NOMO-1 treated with DMSO at 0.1 percent for 48 hours (cell line): ENCODE measurements around the gene NOXO1.
"Not testable (repeated sequence)": the region's sequence is repeated elsewhere in the genome, so short reads cannot be mapped to it uniquely, and the experiment has no call there.

Source experiments
- DNase-seq: peaks from one replicate; lab custom pipeline; 2025; ENCODE audit not compliant: unreplicated experiment; lab: John Stamatoyannopoulos, UW

NOXO1 gene

GRCh38 chr16:1942810-1943726, 38.2 kb downstream of the NOXO1 start, which contains the start of gene MSRB1:
Gene MSRB1, minus strand, starts transcription at chr16:1943199. Its CDS starts 43 bp downstream, at chr16:1943156.
- DNase-seq = peak; percentile 99

GRCh38 chr16:1942047-1942809, 39.0 kb downstream of the NOXO1 start:
- DNase-seq = peak; percentile 78

- peak; percentile 66 for DNase-seq
Measured at GRCh38 chr16:1941162-1942046, 39.9 kb downstream of the NOXO1 start.

GRCh38 chr16:1940273-1941161, 40.8 kb downstream of the NOXO1 start:
- DNase-seq = no peak

GRCh38 chr16:1939833-1940232, 41.4 kb downstream of the NOXO1 start:
- not testable (repeated sequence) for DNase-seq

GRCh38 chr16:1938910-1939309, 42.4 kb downstream of the NOXO1 start:
- DNase-seq = no peak

- DNase-seq = peak; percentile 91
Measured at GRCh38 chr16:1938316-1938715, 43.0 kb downstream of the NOXO1 start.

GRCh38 chr16:1936945-1937479, 44.3 kb downstream of the NOXO1 start:
- no peak for DNase-seq

GRCh38 chr16:1933097-1933661, 48.1 kb downstream of the NOXO1 start:
- DNase-seq = no peak

- DNase-seq = no peak
Measured at GRCh38 chr16:1932050-1933028, 48.9 kb downstream of the NOXO1 start.

- no peak for DNase-seq
Measured at GRCh38 chr16:1930338-1930720, 50.9 kb downstream of the NOXO1 start.

GRCh38 chr16:1929578-1930337, 51.5 kb downstream of the NOXO1 start:
- DNase-seq = peak; percentile 82

GRCh38 chr16:1929105-1929504, 52.2 kb downstream of the NOXO1 start:
- DNase-seq = peak; percentile 41
